Prostate gland (tissue), 2 donors: ENCODE results near the gene MARF1.

Source experiments
- CTCF ChIP-seq, 4 experiments: fragments of 200-600 bp in 2 of 4; fragments of 450-650 bp in 2 of 4; sonication (generic) in 2 of 4; IDR thresholded peaks; 1 replicate in 3 of 4; 2 replicates in 1 of 4; pipeline ENCODE4 v1.5.1; 2016 to 2019; ENCODE audit warnings: antibody characterized with exemption in 4 of 4, mild to moderate bottlenecking in 2 of 4, moderate library complexity in 2 of 4
- POLR2AphosphoS5 ChIP-seq: sonication (generic); formaldehyde crosslinking; IDR thresholded peaks from one replicate; pipeline ENCODE4 v1.6.1; 2017; ENCODE audit warnings: antibody characterized with exemption

GRCh38 chr16:15564604-15565339 is 78.2 kb downstream of the MARF1 start:
- TF ChIP-seq POLR2AphosphoS5: no peak
- TF ChIP-seq CTCF (IDR thresholded peaks at IDR 0.05): no peak
